ENCODE measurements around the gene TTYH3.

DNA sequence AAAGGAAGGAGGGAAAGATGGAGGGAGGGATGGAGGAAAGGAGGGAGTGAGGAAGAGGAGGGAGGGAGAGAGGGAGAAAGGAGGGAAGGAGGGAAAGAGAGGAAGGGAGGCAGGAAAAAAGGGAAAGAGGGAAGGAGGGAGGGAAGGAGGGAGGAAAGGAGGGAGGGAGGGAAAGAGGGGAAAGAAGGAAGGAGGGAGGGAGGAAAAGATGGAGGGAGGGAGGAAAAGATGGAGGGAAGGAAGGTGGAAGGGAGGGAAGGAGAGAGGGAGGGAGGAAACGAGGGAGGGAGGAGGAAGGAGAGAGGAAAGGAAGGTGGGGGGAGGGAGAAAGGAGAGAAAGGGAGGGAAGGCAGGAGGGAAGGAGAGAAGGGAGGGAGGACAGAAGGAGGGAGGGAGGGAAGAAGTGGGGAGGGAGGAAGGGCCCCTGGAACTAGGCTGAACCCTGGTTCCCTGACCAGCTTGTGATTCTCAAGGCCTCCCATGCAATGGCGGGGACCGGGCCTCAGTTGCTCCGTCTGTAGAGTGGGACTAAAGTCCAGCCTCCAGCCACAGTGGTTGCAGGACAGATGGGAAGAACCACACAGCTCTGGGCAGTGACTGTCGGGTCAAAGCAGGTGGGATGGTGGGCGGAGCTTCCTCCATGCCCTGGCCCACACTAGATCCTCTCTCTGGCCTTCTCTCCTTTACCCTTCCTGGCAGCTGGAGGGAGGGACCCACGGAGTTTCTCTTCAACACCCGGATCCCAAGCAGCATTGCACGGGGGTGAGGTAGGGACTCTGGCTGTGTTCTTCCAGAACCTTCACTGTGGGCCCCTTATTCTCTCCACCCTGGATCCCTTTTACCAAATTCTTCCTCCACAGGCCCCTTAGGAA is 4.3 kb upstream of the TTYH3 start:
- TF ChIP-seq, protein P1, sequence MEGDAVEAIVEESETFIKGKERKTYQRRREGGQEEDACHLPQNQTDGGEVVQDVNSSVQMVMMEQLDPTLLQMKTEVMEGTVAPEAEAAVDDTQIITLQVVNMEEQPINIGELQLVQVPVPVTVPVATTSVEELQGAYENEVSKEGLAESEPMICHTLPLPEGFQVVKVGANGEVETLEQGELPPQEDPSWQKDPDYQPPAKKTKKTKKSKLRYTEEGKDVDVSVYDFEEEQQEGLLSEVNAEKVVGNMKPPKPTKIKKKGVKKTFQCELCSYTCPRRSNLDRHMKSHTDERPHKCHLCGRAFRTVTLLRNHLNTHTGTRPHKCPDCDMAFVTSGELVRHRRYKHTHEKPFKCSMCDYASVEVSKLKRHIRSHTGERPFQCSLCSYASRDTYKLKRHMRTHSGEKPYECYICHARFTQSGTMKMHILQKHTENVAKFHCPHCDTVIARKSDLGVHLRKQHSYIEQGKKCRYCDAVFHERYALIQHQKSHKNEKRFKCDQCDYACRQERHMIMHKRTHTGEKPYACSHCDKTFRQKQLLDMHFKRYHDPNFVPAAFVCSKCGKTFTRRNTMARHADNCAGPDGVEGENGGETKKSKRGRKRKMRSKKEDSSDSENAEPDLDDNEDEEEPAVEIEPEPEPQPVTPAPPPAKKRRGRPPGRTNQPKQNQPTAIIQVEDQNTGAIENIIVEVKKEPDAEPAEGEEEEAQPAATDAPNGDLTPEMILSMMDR (IDR thresholded peaks at IDR 0.05; ENCODE audit: low read depth, low read length, poor library complexity, severe bottlenecking) = no peak
- TF ChIP-seq EZH2phosphoT487 (IDR thresholded peaks at IDR 0.05; ENCODE audit: borderline replicate concordance, low read length) = no peak

Measured in DOHH2 (cell line).